SHP77 (cell line): Measurements from ENCODE around the gene CSGALNACT2.
"Not testable (repeated sequence)": the region's sequence is repeated elsewhere in the genome, so short reads cannot be mapped to it uniquely, and the experiment has no call there.

Source experiments
- DNase-seq, 2 experiments: peaks; one replicate each; lab custom pipeline; 2025; lab: John Stamatoyannopoulos, UW

Gene CSGALNACT2

GRCh38 chr10:43218206-43218950 is 80.1 kb downstream of the CSGALNACT2 start:
- DNase-seq: no peak

GRCh38 chr10:43218951-43219837 is 80.9 kb downstream of the CSGALNACT2 start:
- no peak for DNase-seq

GRCh38 chr10:43219848-43220247 is 81.6 kb downstream of the CSGALNACT2 start:
- no peak for DNase-seq

GRCh38 chr10:43220251-43220650 is 82.0 kb downstream of the CSGALNACT2 start:
- not testable (repeated sequence) for DNase-seq

GRCh38 chr10:43220657-43221418 is 82.6 kb downstream of the CSGALNACT2 start:
- no peak for DNase-seq

- DNase-seq: peak in 1 of 2 experiments; percentile 5
Observed at GRCh38 chr10:43221419-43222209, 83.4 kb downstream of the CSGALNACT2 start.

- DNase-seq: no peak
Observed at GRCh38 chr10:43222210-43222720, 84.0 kb downstream of the CSGALNACT2 start.

GRCh38 chr10:43223056-43223455 is 84.8 kb downstream of the CSGALNACT2 start:
- no peak for DNase-seq

- no peak for DNase-seq
Observed at GRCh38 chr10:43224321-43224720, 86.1 kb downstream of the CSGALNACT2 start.

GRCh38 chr10:43225004-43225786 is 87.0 kb downstream of the CSGALNACT2 start:
- no peak for DNase-seq

GRCh38 chr10:43225787-43226153 is 87.5 kb downstream of the CSGALNACT2 start:
- no peak for DNase-seq

GRCh38 chr10:43226441-43226840 is 88.2 kb downstream of the CSGALNACT2 start:
- DNase-seq: no peak

- no peak for DNase-seq
Observed at GRCh38 chr10:43226851-43227845, 88.9 kb downstream of the CSGALNACT2 start.

- no peak for DNase-seq
Observed at GRCh38 chr10:43227911-43228782, 89.9 kb downstream of the CSGALNACT2 start.

- no peak for DNase-seq
Observed at GRCh38 chr10:43228783-43229207, 90.5 kb downstream of the CSGALNACT2 start.

- no peak for DNase-seq
Observed at GRCh38 chr10:43229208-43230061, 91.2 kb downstream of the CSGALNACT2 start.
